ENCODE results near the gene ZNF22. TPM values are rescaled to one million over a fixed set of nuclear protein-coding genes. Genes with fewer than 3 reads are reported as not detected.
A peak's percentile ranks its signal among the peaks of the same experiment; 100 is the strongest.
"Not testable (repeated sequence)": the region's sequence is repeated elsewhere in the genome, so short reads cannot be mapped to it uniquely, and the experiment has no call there.

Gene ZNF22
- total RNA-seq, 1 donor from 2014 or later: 81.0 TPM

DNA sequence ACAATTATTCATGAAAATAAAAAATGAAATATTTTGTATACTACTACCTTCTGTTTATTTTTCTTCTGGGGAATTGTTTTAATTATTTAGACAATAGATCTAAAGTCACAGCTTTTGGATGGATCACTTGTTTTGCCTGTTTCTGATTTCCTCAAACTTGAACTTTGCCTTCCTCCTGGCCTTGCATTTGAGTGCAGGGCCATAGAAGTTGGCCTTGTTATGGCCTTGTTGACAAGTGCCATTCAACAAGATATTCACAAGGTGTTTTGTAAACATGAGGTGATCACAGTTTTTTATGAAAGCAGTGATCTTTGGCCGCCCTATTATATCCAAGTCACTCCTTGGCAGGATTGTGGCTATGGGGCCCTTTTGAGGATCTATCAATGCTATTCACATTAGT, 4.6 kb downstream of the ZNF22 start:
- H2AFZ ChIP-seq (replicated peaks): no peak overlapping the region
- no peaks in the 10 kb centered on the region for H3K27me3 Mint-ChIP-seq (ENCODE audit: insufficient read depth, low read depth)
- H4K20me1 ChIP-seq (ENCODE audit: low read depth): peaks cover 23% of the 10 kb centered on the region
- no peak for TF ChIP-seq EZH2 (IDR thresholded peaks at IDR 0.05)
- H3K36me3 Mint-ChIP-seq: peaks cover 32% of the 10 kb centered on the region
- no peak overlapping the region for H3K4me2 ChIP-seq
- no peak overlapping the region for H3K4me3 ChIP-seq
- no peak overlapping the region for H3K27ac Mint-ChIP-seq
- H3K9me3 Mint-ChIP-seq: peaks cover 34% of the 10 kb centered on the region
- H3K27ac ChIP-seq: no peak overlapping the region
- no peak overlapping the region for H3K4me3 Mint-ChIP-seq
- peaks cover 5% of the 10 kb centered on the region for H3K4me1 Mint-ChIP-seq
- no peak for DNase-seq (ENCODE audit: low spot score)
- H3K27me3 ChIP-seq: no peaks in the 10 kb centered on the region
- no peak overlapping the region for H3K9ac ChIP-seq
- H3K4me1 ChIP-seq: peaks cover 2% of the 10 kb centered on the region
- H3K79me2 ChIP-seq (ENCODE audit: low read depth): peaks cover 37% of the 10 kb centered on the region
- H3K9me3 ChIP-seq (ENCODE audit: low read depth): no peaks in the 10 kb centered on the region
- peaks cover 18% of the 10 kb centered on the region for H3K36me3 ChIP-seq
- H3F3A ChIP-seq (ENCODE audit: low read depth): peaks cover 12% of the 10 kb centered on the region

DNA sequence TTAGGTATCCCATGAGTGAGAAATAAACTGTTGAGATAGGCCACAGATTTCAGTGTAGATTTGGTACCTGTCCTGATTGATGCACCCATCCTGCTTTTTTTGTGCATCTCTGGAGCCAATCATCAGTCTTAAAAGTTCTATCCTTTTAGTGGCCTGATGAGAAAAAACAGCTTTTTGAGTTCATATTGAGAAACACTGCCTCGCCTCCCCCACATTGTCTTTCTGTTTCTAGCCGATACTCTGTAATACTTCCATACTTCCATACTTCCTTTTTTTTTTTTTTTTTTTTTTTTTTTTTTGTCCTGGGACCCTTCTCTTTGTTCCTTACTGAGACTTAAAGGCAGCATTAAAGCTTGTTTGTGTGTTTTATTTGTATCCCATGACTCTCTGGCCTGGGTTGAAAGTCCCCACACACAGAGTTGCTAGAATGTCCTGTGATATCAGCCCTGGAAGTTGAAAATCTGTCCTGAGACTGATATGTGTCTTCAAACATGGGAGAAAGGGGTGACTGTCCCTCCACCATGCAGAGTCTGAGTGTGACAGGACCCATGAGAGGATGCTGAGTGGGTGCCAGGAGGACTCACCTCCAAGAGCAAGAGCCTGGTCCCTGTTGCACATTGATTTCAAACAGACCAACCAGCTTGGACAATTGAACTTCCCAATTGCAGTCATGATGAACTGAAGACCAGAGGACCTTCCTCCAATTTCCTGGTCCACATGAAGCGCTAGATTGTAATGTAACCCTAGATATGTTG, 5.7 kb downstream of the ZNF22 start:
- Histone ChIP-seq H2AFZ (replicated peaks) (no peak overlapping the region), H3F3A (ENCODE audit: low read depth) (peaks cover 8% of the 10 kb centered on the region), H3K4me1 (no peaks in the 10 kb centered on the region), H3K4me3 (no peak overlapping the region), H4K20me1 (ENCODE audit: low read depth) (peaks cover 23% of the 10 kb centered on the region), H3K27ac (no peak overlapping the region), H3K36me3 (peaks cover 18% of the 10 kb centered on the region), H3K4me2 (no peak overlapping the region), H3K27me3 (no peaks in the 10 kb centered on the region), H3K9ac (no peak overlapping the region), H3K79me2 (ENCODE audit: low read depth) (peaks cover 33% of the 10 kb centered on the region), H3K9me3 (ENCODE audit: low read depth) (no peaks in the 10 kb centered on the region)
- no peaks in the 10 kb centered on the region for H3K27me3 Mint-ChIP-seq (ENCODE audit: insufficient read depth, low read depth)
- H3K4me1 Mint-ChIP-seq: peaks cover under 1% of the 10 kb centered on the region
- peaks cover 32% of the 10 kb centered on the region for H3K36me3 Mint-ChIP-seq
- DNase-seq (ENCODE audit: low spot score): no peak
- H3K27ac Mint-ChIP-seq: no peak overlapping the region
- H3K4me3 Mint-ChIP-seq: no peak overlapping the region
- peaks cover 33% of the 10 kb centered on the region for H3K9me3 Mint-ChIP-seq
- no peak for TF ChIP-seq EZH2 (IDR thresholded peaks at IDR 0.05)
- TF ChIP-seq, protein P1, sequence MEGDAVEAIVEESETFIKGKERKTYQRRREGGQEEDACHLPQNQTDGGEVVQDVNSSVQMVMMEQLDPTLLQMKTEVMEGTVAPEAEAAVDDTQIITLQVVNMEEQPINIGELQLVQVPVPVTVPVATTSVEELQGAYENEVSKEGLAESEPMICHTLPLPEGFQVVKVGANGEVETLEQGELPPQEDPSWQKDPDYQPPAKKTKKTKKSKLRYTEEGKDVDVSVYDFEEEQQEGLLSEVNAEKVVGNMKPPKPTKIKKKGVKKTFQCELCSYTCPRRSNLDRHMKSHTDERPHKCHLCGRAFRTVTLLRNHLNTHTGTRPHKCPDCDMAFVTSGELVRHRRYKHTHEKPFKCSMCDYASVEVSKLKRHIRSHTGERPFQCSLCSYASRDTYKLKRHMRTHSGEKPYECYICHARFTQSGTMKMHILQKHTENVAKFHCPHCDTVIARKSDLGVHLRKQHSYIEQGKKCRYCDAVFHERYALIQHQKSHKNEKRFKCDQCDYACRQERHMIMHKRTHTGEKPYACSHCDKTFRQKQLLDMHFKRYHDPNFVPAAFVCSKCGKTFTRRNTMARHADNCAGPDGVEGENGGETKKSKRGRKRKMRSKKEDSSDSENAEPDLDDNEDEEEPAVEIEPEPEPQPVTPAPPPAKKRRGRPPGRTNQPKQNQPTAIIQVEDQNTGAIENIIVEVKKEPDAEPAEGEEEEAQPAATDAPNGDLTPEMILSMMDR (IDR thresholded peaks at IDR 0.05): no peak
- TF ChIP-seq EZH2phosphoT487 (IDR thresholded peaks at IDR 0.05): no peak

DNA sequence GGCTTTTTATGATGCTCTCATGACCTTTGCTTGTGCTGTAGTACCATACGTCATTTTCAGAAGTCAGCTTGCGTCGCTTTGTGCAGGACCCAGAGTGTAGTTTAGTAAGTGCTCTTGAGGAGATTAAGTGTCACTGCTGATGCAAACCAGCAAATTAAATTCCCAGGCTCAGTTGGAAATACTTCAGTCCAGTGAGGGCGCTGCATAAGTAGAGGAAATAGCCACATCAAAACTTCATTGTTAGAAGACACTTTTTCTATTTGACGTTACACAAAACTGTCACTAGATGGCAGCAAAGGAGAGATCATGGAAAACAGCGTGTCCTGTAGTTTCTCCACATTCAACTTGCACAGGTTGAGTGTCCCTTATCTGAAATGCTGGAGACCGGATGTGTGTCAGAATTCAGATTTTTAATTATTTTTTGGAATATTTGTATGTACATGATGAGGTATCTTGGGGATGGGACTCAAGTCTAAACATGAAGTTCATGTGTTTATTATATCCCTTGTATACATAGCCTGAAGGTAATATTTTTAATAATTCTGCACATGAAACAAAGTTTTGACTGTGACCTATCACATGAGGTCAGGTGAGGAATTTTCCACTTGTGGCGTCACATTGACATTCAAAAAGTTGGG, 7.9 kb downstream of the ZNF22 start:
- H3K9ac ChIP-seq: no peak overlapping the region
- H3K36me3 ChIP-seq: peaks cover 13% of the 10 kb centered on the region
- peaks cover 8% of the 10 kb centered on the region for H3F3A ChIP-seq (ENCODE audit: low read depth)
- TF ChIP-seq EZH2phosphoT487 (IDR thresholded peaks at IDR 0.05): no peak
- TF ChIP-seq, protein P1 (IDR thresholded peaks at IDR 0.05): peak; percentile 87
- H2AFZ ChIP-seq (replicated peaks): no peak overlapping the region
- H3K4me1 ChIP-seq: no peaks in the 10 kb centered on the region
- Mint-ChIP-seq H3K4me3 (no peak overlapping the region), H3K27ac (no peak overlapping the region), H3K9me3 (peaks cover 22% of the 10 kb centered on the region), H3K27me3 (ENCODE audit: insufficient read depth, low read depth) (no peaks in the 10 kb centered on the region), H3K4me1 (no peaks in the 10 kb centered on the region), H3K36me3 (peaks cover 17% of the 10 kb centered on the region)
- peaks cover 11% of the 10 kb centered on the region for H3K79me2 ChIP-seq (ENCODE audit: low read depth)
- peak overlapping the region; percentile 17 for H3K4me2 ChIP-seq
- peaks cover 4% of the 10 kb centered on the region for H4K20me1 ChIP-seq (ENCODE audit: low read depth)
- no peak overlapping the region for H3K27ac ChIP-seq
- DNase-seq (ENCODE audit: low spot score): peak; percentile 78
- H3K9me3 ChIP-seq (ENCODE audit: low read depth): no peaks in the 10 kb centered on the region
- H3K4me3 ChIP-seq: no peak overlapping the region
- H3K27me3 ChIP-seq: no peaks in the 10 kb centered on the region

DNA sequence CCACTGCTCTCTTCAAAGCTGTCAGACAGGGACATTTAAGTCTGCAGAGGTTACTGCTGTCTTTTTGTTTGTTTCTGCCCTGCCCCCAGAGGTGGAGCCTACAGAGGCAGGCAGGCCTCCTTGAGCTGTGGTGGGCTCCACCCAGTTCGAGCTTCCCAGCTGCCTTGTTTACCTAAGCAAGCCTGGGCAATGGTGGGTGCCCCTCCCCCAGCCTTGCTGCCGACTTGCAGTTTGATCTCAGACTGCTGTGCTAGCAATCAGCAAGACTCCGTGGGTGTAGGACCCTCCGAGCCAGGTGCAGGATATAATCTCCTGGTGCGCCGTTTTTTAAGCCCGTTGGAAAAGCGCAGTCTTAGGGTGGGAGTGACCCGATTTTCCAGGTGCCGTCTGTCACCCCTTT, 13.8 kb downstream of the ZNF22 start:
- DNase-seq (ENCODE audit: low spot score); H3K36me3 Mint-ChIP-seq; H3K27me3 Mint-ChIP-seq (ENCODE audit: insufficient read depth, low read depth): not testable (repeated sequence)

More for the DNA sequence above, 13.8 kb downstream of the ZNF22 start:
- not testable (repeated sequence) for H3K4me3 Mint-ChIP-seq; H3K36me3 ChIP-seq; H4K20me1 ChIP-seq (ENCODE audit: low read depth); H3F3A ChIP-seq (ENCODE audit: low read depth); H3K4me1 Mint-ChIP-seq; H3K27me3 ChIP-seq; H3K27ac ChIP-seq; H3K9me3 ChIP-seq (ENCODE audit: low read depth); H3K4me3 ChIP-seq; H3K79me2 ChIP-seq (ENCODE audit: low read depth); H3K4me2 ChIP-seq; H3K9me3 Mint-ChIP-seq; H3K27ac Mint-ChIP-seq; H3K9ac ChIP-seq; H2AFZ ChIP-seq (replicated peaks); H3K4me1 ChIP-seq
